BLaER1 treated with 17β-estradiol and CSF1 and Interleukin-3, amounts not matched to agents 10 nM and 100 nM (cell line): ENCODE data around the gene DNAH2.
A peak's percentile ranks its signal among the peaks of the same experiment; 100 is the strongest.

Experiments used
- H3K27ac ChIP-seq, 11 experiments: shearing (Covaris generic); formaldehyde crosslinking; 2 replicates each; pipeline ENCODE4 v1.8.1; 2022
- H3K27me3 ChIP-seq, 11 experiments: shearing (Covaris generic); formaldehyde crosslinking; 2 replicates each; pipeline ENCODE4 v1.8.1; 2022
- H3K36me3 ChIP-seq, 11 experiments: shearing (Covaris generic); formaldehyde crosslinking; 2 replicates each; pipeline ENCODE4 v1.8.1; 2022
- H3K4me1 ChIP-seq, 10 experiments: shearing (Covaris generic); formaldehyde crosslinking; 2 replicates each; pipeline ENCODE4 v1.8.1; 2022
- H3K4me2 ChIP-seq, 11 experiments: shearing (Covaris generic); formaldehyde crosslinking; 2 replicates each; pipeline ENCODE4 v1.8.1; 2022
- H3K4me3 ChIP-seq, 10 experiments: shearing (Covaris generic); formaldehyde crosslinking; 2 replicates each; pipeline ENCODE4 v1.8.1; 2022
- H3K9ac ChIP-seq, 11 experiments: shearing (Covaris generic); formaldehyde crosslinking; 2 replicates each; pipeline ENCODE4 v1.8.1; 2022
- H3K9me3 ChIP-seq, 11 experiments: shearing (Covaris generic); formaldehyde crosslinking; replicated peaks in 1 of 11; 2 replicates each; pipeline ENCODE4 v1.8.1; 2022
- H4K20me1 ChIP-seq, 11 experiments: shearing (Covaris generic); formaldehyde crosslinking; 2 replicates each; pipeline ENCODE4 v1.8.1; 2022
- Cebpa-rat ChIP-seq, 11 experiments: shearing (Covaris generic); IDR thresholded peaks; 2 replicates each; pipeline ENCODE4 v1.8.1; 2022

Gene DNAH2

GRCh38 chr17:7729816-7730215, 12.3 kb downstream of the DNAH2 start:
- no peaks in the 10 kb centered on the region for H3K9me3 ChIP-seq
- H3K27ac ChIP-seq: no peak overlapping the region
- TF ChIP-seq Cebpa-rat (IDR thresholded peaks at IDR 0.05): no peak
- no peak overlapping the region for H3K4me3 ChIP-seq
- H3K36me3 ChIP-seq: no peaks in the 10 kb centered on the region
- H4K20me1 ChIP-seq: no peaks in the 10 kb centered on the region
- H3K27me3 ChIP-seq: no peaks in the 10 kb centered on the region
- peaks cover 5 to 15% (median 11%) of the 10 kb centered on the region in 10 experiments; a peak in 16 of 20 replicates for H3K4me1 ChIP-seq
- no peak overlapping the region for H3K9ac ChIP-seq
- peak overlapping the region in 6 of 11 experiments; percentile 15 to 62 (median 40); a peak in 10 of 22 replicates for H3K4me2 ChIP-seq

DNA sequence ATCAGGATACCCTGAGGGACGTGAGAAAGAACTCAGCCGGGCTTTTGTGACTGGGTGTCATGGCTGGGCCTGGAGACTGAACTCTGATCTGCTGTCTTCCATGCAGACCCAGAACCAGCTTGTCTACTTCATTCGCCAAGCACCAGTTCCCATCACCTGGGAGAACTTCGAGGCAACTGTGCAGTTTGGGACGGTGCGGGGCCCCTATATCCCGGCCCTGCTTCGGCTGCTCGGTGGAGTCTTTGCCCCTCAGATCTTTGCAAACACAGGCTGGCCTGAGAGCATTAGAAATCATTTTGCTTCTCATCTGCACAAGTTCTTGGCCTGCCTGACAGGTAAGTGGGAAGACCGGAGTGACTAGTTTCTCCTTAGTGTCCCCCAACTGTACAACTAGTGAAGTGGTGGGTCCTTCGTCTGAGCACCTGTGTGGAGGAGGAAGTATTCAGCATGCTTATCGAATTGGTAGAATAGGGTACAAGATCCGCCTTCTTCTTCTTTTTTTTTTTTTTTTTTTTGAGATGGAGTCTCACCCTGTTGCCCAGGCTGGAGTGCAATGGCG, 15.5 kb downstream of the DNAH2 start:
- no peak for TF ChIP-seq Cebpa-rat (IDR thresholded peaks at IDR 0.05)
- Histone ChIP-seq H3K4me2 (no peak overlapping the region), H4K20me1 (no peaks in the 10 kb centered on the region), H3K9ac (no peak overlapping the region), H3K36me3 (no peaks in the 10 kb centered on the region), H3K27ac (no peak overlapping the region), H3K4me3 (no peak overlapping the region), H3K9me3 (no peaks in the 10 kb centered on the region), H3K27me3 (no peaks in the 10 kb centered on the region), H3K4me1 (peaks cover 5 to 15% (median 11%) of the 10 kb centered on the region in 10 experiments; a peak in 16 of 20 replicates)

DNA sequence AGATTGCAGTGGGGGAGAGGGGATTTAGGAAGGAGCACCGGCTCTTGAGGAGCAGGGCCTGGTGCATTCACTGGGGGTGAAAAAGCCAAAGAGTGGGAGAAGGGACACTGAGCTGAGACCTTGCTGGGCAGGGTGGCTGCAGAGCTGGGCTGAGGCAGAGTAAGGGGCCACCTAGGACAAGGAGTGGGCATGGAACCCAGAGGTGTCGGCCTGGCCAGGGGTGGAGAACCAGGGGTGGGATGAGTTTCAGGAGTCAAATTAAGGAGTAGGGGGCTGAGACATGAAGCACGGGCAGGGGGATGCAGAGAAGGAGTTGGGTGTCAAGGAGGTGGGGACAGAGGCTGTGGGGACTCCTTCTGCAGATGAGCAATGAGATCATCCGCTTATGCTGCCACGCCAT, 20.1 kb downstream of the DNAH2 start:
- Histone ChIP-seq H4K20me1 (no peaks in the 10 kb centered on the region), H3K27ac (no peak overlapping the region), H3K4me2 (no peak overlapping the region), H3K4me1 (no peaks in the 10 kb centered on the region), H3K9ac (no peak overlapping the region), H3K27me3 (no peaks in the 10 kb centered on the region), H3K36me3 (no peaks in the 10 kb centered on the region), H3K4me3 (no peak overlapping the region), H3K9me3 (no peaks in the 10 kb centered on the region)
- no peak for TF ChIP-seq Cebpa-rat (IDR thresholded peaks at IDR 0.05)

- Histone ChIP-seq H3K4me2 (no peak overlapping the region), H3K27me3 (no peaks in the 10 kb centered on the region), H3K9ac (no peak overlapping the region), H3K27ac (no peak overlapping the region), H3K4me3 (no peak overlapping the region), H3K9me3 (no peaks in the 10 kb centered on the region), H3K36me3 (no peaks in the 10 kb centered on the region), H3K4me1 (peaks cover 0 to 8% (median 0%) of the 10 kb centered on the region in 10 experiments; a peak in 3 of 20 replicates), H4K20me1 (no peaks in the 10 kb centered on the region)
- TF ChIP-seq Cebpa-rat (IDR thresholded peaks at IDR 0.05): no peak
These were observed 22.2 kb downstream of the DNAH2 start for GRCh38 chr17:7739746-7740145.

- Histone ChIP-seq H3K27ac (no peak overlapping the region), H3K4me2 (no peak overlapping the region), H3K4me1 (peaks cover 0 to 13% (median 2%) of the 10 kb centered on the region in 10 experiments; a peak in 11 of 20 replicates), H4K20me1 (no peaks in the 10 kb centered on the region), H3K9ac (no peak overlapping the region), H3K9me3 (no peaks in the 10 kb centered on the region), H3K4me3 (no peak overlapping the region), H3K27me3 (no peaks in the 10 kb centered on the region), H3K36me3 (no peaks in the 10 kb centered on the region)
- no peak for TF ChIP-seq Cebpa-rat (IDR thresholded peaks at IDR 0.05)
These were observed 23.0 kb downstream of the DNAH2 start for GRCh38 chr17:7740481-7741001.

GRCh38 chr17:7742729-7743128, 25.2 kb downstream of the DNAH2 start:
- Histone ChIP-seq H3K4me1 (peaks cover 0 to 25% (median 9%) of the 10 kb centered on the region in 10 experiments; a peak in 12 of 20 replicates), H3K9ac (no peak overlapping the region), H3K4me3 (no peak overlapping the region), H3K9me3 (no peaks in the 10 kb centered on the region), H3K27ac (no peak overlapping the region), H4K20me1 (no peaks in the 10 kb centered on the region), H3K4me2 (no peak overlapping the region), H3K27me3 (no peaks in the 10 kb centered on the region), H3K36me3 (no peaks in the 10 kb centered on the region)
- no peak for TF ChIP-seq Cebpa-rat (IDR thresholded peaks at IDR 0.05)

GRCh38 chr17:7744416-7744815, 26.9 kb downstream of the DNAH2 start:
- Histone ChIP-seq H3K4me3 (no peak overlapping the region), H3K4me1 (peaks cover 0 to 25% (median 9%) of the 10 kb centered on the region in 10 experiments; a peak in 12 of 20 replicates), H3K9me3 (peaks cover 0 to 4% (median 0%) of the 10 kb centered on the region in 11 experiments; a peak in 5 of 22 replicates)

GRCh38 chr17:7745748-7746470, 28.4 kb downstream of the DNAH2 start:
- Histone ChIP-seq H3K4me1 (peaks cover 0 to 25% (median 9%) of the 10 kb centered on the region in 10 experiments; a peak in 12 of 20 replicates), H3K36me3 (no peaks in the 10 kb centered on the region), H3K27ac (peak overlapping the region in 3 of 11 experiments; percentile 7 to 58 (median 39); a peak in 5 of 22 replicates), H4K20me1 (no peaks in the 10 kb centered on the region), H3K4me2 (peak overlapping the region in 8 of 11 experiments; percentile 3 to 57 (median 43); a peak in 14 of 22 replicates), H3K9ac (peak overlapping the region in 1 of 11 experiments; percentile 23; a peak in 1 of 22 replicates), H3K9me3 (peaks cover 8 to 19% (median 13%) of the 10 kb centered on the region in 11 experiments; a peak in 19 of 22 replicates), H3K27me3 (no peaks in the 10 kb centered on the region), H3K4me3 (no peak overlapping the region)
- no peak for TF ChIP-seq Cebpa-rat (IDR thresholded peaks at IDR 0.05)

More at GRCh38 chr17:7744416-7744815, 26.9 kb downstream of the DNAH2 start:
- Histone ChIP-seq H3K27ac (peak overlapping the region in 1 of 11 experiments; percentile 28; a peak in 1 of 22 replicates), H3K4me2 (no peak overlapping the region), H3K9ac (peak overlapping the region in 1 of 11 experiments; percentile 2; a peak in 1 of 22 replicates), H4K20me1 (no peaks in the 10 kb centered on the region), H3K36me3 (no peaks in the 10 kb centered on the region), H3K27me3 (no peaks in the 10 kb centered on the region)
- TF ChIP-seq Cebpa-rat (IDR thresholded peaks at IDR 0.05): no peak

DNA sequence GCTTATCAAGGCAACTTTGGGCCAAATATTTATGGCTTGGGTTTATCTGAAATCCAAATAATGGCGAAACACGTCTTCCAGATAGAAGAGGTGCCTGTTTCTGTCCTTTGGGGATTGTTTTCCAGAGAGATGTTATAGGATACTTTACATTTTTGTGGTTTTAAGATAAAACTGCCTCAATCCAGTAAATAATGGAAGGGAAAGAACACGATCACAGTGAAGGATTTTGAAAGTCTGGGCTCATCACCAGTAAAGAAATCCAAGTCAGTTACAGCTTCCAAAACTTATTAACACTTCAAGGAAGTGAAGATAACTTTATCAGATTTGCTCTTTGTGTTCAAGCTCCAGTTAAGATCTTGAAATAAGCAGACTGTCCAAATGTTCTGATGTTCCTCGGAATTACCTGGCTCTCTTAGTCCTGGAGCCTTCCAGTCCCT, 30.1 kb downstream of the DNAH2 start:
- Histone ChIP-seq H4K20me1 (no peaks in the 10 kb centered on the region), H3K4me1 (peaks cover 0 to 25% (median 9%) of the 10 kb centered on the region in 10 experiments; a peak in 12 of 20 replicates), H3K9me3 (peaks cover 8 to 23% (median 13%) of the 10 kb centered on the region in 11 experiments; a peak in 19 of 22 replicates), H3K9ac (no peak overlapping the region), H3K27ac (no peak overlapping the region), H3K4me2 (no peak overlapping the region), H3K27me3 (no peaks in the 10 kb centered on the region), H3K36me3 (no peaks in the 10 kb centered on the region), H3K4me3 (no peak overlapping the region)
- TF ChIP-seq Cebpa-rat (IDR thresholded peaks at IDR 0.05): no peak
